SK-N-MC (cell line): ENCODE measurements around the gene MTHFSD.

Source experiments
- DNase-seq: peaks from one replicate; pipeline ENCODE4 v3.0.0-alpha.2; 2011; ENCODE audit warnings: low read depth, low spot score
- H3K27ac ChIP-seq: fragments of 200-600 bp; sonication (generic); 2 replicates; pipeline ENCODE4 v1.5.1; 2016; ENCODE audit warnings: mixed run types
- H3K36me3 ChIP-seq: fragments of 200-600 bp; sonication (generic); 2 replicates; pipeline ENCODE4 v1.6.1; 2017; ENCODE audit warnings: antibody characterized with exemption, low read length, mixed read lengths; ENCODE audit not compliant: insufficient read depth
- H3K4me3 ChIP-seq: fragments of 200-600 bp; sonication (generic); 2 replicates; pipeline ENCODE4 v1.5.1; 2016
- H3K9ac ChIP-seq: fragments of 200-600 bp; sonication (generic); 2 replicates; pipeline ENCODE4 v1.8.0; 2017; ENCODE audit warnings: mixed run types, mixed read lengths; ENCODE audit not compliant: insufficient read length
- H3K9me3 ChIP-seq: fragments of 200-600 bp; sonication (generic); 2 replicates; pipeline ENCODE4 v1.6.1; 2017; ENCODE audit warnings: low read depth, mild to moderate bottlenecking, antibody characterized with exemption, low read length, moderate library complexity, mixed read lengths
- EZH2 ChIP-seq: fragments of 200-600 bp; sonication (generic); IDR thresholded peaks from one replicate; pipeline ENCODE4 v1.6.1; 2017; ENCODE audit warnings: antibody characterized with exemption
- FOXP2 ChIP-seq: optimal IDR thresholded peaks from 2 replicates; pipeline ENCODE3; 2011; ENCODE audit warnings: mild to moderate bottlenecking, moderate library complexity; ENCODE audit not compliant: insufficient read depth; ENCODE audit errors: extremely low read length, control extremely low read depth
- POLR2AphosphoS5 ChIP-seq: IDR thresholded peaks from 2 replicates; pipeline ENCODE4 v1.6.1; 2012; ENCODE audit warnings: mild to moderate bottlenecking, low read depth, low read length, borderline replicate concordance

Gene MTHFSD

GRCh38 chr16:86566966-86567700, 12.1 kb upstream of the MTHFSD start:
- no peak overlapping the region for H3K9ac ChIP-seq
- TF ChIP-seq EZH2 (no peak), POLR2AphosphoS5 (no peak), FOXP2 (no peak)
- no peak for DNase-seq
- H3K27ac ChIP-seq, result no peak overlapping the region
- H3K9me3 ChIP-seq, result no peaks in the 10 kb centered on the region
- H3K36me3 ChIP-seq, result no peaks in the 10 kb centered on the region
- no peak overlapping the region for H3K4me3 ChIP-seq

GRCh38 chr16:86566601-86566965, 11.5 kb upstream of the MTHFSD start, which contains the start of gene FOXC2:
FOXC2 (plus strand) TSS chr16:86566829; CDS start chr16:86567336, 507 bp downstream.
- TF ChIP-seq POLR2AphosphoS5 (no peak), EZH2 (no peak), FOXP2 (no peak)
- Histone ChIP-seq H3K36me3 (no peaks in the 10 kb centered on the region), H3K4me3 (no peak within 1 kb of the TSS), H3K27ac (no peak within 1 kb of the TSS), H3K9ac (no peak within 1 kb of the TSS), H3K9me3 (no peaks in the 10 kb centered on the region)
- DNase-seq, result no peak

DNA sequence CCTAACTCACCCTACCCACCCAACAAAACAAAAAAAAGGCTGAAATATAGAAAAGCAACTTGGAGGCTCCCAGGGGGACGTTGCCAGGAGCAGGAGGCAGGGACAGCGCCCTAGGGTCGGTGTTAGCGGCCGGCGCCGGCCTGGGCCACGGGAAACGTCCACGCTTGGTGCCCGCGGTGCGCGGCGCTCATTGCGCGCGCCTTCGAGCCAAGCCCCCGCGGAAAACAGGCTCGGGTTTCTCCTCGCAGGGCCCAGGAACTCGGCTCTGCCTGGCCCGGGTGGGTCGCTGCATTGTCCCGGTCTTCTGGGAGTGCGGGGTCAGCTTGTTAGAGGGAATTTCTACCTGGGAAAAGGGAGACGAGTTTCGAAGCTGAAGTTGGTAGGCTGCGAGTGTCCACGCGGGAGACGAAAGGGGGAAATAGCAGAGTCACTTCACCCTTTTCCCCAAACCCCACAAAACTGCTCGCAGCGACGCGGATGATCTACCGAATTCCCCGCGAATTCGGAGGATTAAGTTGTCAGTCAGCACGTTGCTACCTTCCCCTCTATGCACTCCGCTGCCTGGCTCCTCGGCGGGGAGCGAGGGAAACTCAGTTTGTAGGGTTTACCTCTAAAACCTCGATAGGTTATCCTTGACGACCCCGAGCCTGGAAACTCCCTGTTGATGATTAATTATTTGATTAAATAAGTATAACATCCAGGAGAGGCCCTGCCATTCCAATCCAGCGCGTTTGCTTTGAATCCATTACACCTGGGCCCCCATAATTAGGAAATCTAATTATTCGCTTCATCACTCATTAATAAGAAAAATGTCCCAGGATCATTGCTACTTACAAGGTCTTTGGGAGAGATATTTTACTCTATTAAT, 10.8 kb upstream of the MTHFSD start:
- Histone ChIP-seq H3K9me3 (no peaks in the 10 kb centered on the region), H3K36me3 (no peaks in the 10 kb centered on the region), H3K9ac (no peak overlapping the region), H3K27ac (no peak overlapping the region), H3K4me3 (no peak overlapping the region)
- DNase-seq, result no peak
- TF ChIP-seq POLR2AphosphoS5 (no peak), EZH2 (no peak), FOXP2 (no peak)

GRCh38 chr16:86565181-86565631, 10.2 kb upstream of the MTHFSD start:
- no peak overlapping the region for H3K27ac ChIP-seq
- no peak overlapping the region for H3K4me3 ChIP-seq
- no peak for TF ChIP-seq EZH2
- TF ChIP-seq POLR2AphosphoS5, result no peak
- no peak for TF ChIP-seq FOXP2
- H3K9me3 ChIP-seq, result no peaks in the 10 kb centered on the region
- DNase-seq, result no peak
- H3K9ac ChIP-seq, result no peak overlapping the region
- H3K36me3 ChIP-seq, result no peaks in the 10 kb centered on the region

DNA sequence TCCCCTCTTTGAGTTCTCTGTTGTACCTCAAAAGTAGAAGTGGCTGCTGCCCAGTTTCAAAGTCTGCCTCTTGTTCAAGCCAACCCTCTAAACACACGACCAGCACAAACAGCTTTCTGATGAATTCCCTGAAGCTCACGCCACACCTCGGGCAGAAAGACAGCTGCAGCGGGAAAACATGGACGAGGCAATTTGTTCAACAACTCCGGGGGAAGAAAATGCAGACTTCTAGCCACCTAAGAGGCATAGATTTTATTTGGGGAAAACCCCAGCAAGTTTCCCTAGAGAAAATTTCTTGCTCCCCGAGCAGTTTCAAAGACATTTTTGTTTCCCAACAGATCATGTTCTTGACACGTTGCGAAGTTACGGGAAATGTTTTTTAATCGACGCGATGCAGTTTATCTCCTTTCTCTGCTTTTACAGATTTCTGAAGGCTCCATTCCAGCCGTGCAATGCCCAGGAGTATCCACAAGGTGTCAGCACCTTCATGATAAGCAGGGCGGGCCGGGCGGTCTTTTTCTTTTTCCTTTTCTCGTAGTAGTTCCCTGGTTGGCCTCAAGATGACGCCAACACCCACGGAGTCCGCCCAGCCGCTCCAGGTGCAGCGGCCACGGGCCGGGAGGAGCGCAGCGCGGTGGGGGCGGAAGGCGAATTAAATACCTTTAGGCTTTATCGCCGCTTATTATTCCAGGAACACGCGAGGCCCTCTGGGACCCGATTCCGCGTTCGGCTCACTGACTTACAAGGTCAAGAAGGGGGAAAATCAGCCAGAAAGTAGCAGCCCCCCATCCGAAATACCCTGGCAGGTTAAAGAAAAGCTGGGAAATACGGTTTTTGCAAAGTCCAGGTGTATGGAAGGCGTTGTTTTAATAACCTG, 8.7 kb upstream of the MTHFSD start:
- peak; percentile 28 for DNase-seq
- no peak overlapping the region for H3K27ac ChIP-seq
- no peaks in the 10 kb centered on the region for H3K9me3 ChIP-seq
- TF ChIP-seq POLR2AphosphoS5, result no peak
- no peak for TF ChIP-seq EZH2
- TF ChIP-seq FOXP2, result no peak
- H3K9ac ChIP-seq, result no peak overlapping the region
- H3K36me3 ChIP-seq, result no peaks in the 10 kb centered on the region
- H3K4me3 ChIP-seq, result 0 out of 2 replicates have a peak overlapping the region, but pooled peaks have one; percentile 28

GRCh38 chr16:86562356-86562755, 7.3 kb upstream of the MTHFSD start:
- no peaks in the 10 kb centered on the region for H3K36me3 ChIP-seq

GRCh38 chr16:86559802-86560305, 4.8 kb upstream of the MTHFSD start:
- TF ChIP-seq FOXP2 (no peak), POLR2AphosphoS5 (no peak), EZH2 (no peak)
- Histone ChIP-seq H3K9me3 (no peaks in the 10 kb centered on the region), H3K36me3 (no peaks in the 10 kb centered on the region), H3K9ac (no peak overlapping the region), H3K27ac (no peak overlapping the region), H3K4me3 (no peak overlapping the region)
- DNase-seq, result no peak

More at GRCh38 chr16:86562356-86562755, 7.3 kb upstream of the MTHFSD start:
- Histone ChIP-seq H3K9me3 (no peaks in the 10 kb centered on the region), H3K27ac (no peak overlapping the region), H3K4me3 (no peak overlapping the region), H3K9ac (no peak overlapping the region)
- DNase-seq, result no peak
- no peak for TF ChIP-seq EZH2
- TF ChIP-seq FOXP2, result no peak
- TF ChIP-seq POLR2AphosphoS5, result no peak
